H1 (cell line): Measurements from ENCODE around the gene TRIOBP. TPM values are rescaled to one million over a fixed set of nuclear protein-coding genes. Genes with fewer than 3 reads are reported as not detected.

Experiments
- CTCF ChIA-PET: fragments of 300-600 bp; sonication (Branson Sonifier 250); formaldehyde crosslinking; loops from one replicate; lab custom pipeline; 2021; ENCODE audit not compliant: partially characterized antibody; lab: Charles Lee
- POLR2A ChIA-PET: fragments of 300-600 bp; sonication (Branson Sonifier 250); formaldehyde crosslinking; loops from one replicate; lab custom pipeline; 2021; ENCODE audit warnings: inconsistent platforms; ENCODE audit not compliant: partially characterized antibody; lab: Charles Lee
- DNase-seq, 2 experiments: peaks; one replicate each; pipeline versions ENCODE4 v3.0.0 to v3.0.0-alpha.2; 2010 to 2022; ENCODE audit warnings: low spot score in 2 of 2, low read depth in 1 of 2, mixed read lengths in 1 of 2
- FAIRE-seq: peaks from 2 replicates; lab custom pipeline; 2011; peaks lifted over from hg19 to GRCh38; lab: Jason Lieb, UNC
- H2AFZ ChIP-seq: 2 replicates; pipeline ENCODE4 v1.8.1; 2012; ENCODE audit warnings: low read length, inconsistent platforms
- H2AK5ac ChIP-seq: 2 replicates; pipeline ENCODE4 v1.6.1; 2013; ENCODE audit warnings: low read depth, low read length
- H2BK120ac ChIP-seq: replicated peaks from 2 replicates; pipeline ENCODE3; 2013; ENCODE audit warnings: low read depth, low read length, inconsistent platforms
- H2BK12ac ChIP-seq: 2 replicates; pipeline ENCODE4 v1.6.1; 2013; ENCODE audit warnings: low read depth, low read length
- H2BK15ac ChIP-seq: 2 replicates; pipeline ENCODE4 v1.6.1; 2013; ENCODE audit warnings: low read length
- H2BK20ac ChIP-seq: 2 replicates; pipeline ENCODE4 v1.6.1; 2013; ENCODE audit warnings: low read length
- H2BK5ac ChIP-seq: 2 replicates; pipeline ENCODE4 v1.6.1; 2013; ENCODE audit warnings: low read depth, low read length
- H3K14ac ChIP-seq: 2 replicates; pipeline ENCODE4 v1.6.1; 2013; ENCODE audit warnings: inconsistent platforms; ENCODE audit not compliant: insufficient read length
- H3K18ac ChIP-seq: 2 replicates; pipeline ENCODE4 v1.6.1; 2013; ENCODE audit warnings: low read length; ENCODE audit errors: extremely low read depth
- H3K23ac ChIP-seq: 2 replicates; pipeline ENCODE4 v1.6.1; 2013; ENCODE audit warnings: inconsistent platforms; ENCODE audit not compliant: insufficient read length
- H3K23me2 ChIP-seq: 2 replicates; pipeline ENCODE4 v1.6.1; 2013; ENCODE audit warnings: low read depth, low read length
- H3K27ac ChIP-seq: 2 replicates; pipeline ENCODE4 v1.6.1; 2011; ENCODE audit warnings: low read depth, low read length, inconsistent platforms
- H3K27me3 ChIP-seq, 4 experiments: replicated peaks in 1 of 4; 1 replicate in 1 of 4; 2 replicates in 3 of 4; pipeline versions ENCODE4 v1.6.1 to v1.8.1; 2011 to 2013; ENCODE audit warnings: low read length in 3 of 4, mild to moderate bottlenecking in 3 of 4, inconsistent platforms in 2 of 4, mixed read lengths in 2 of 4, moderate library complexity in 1 of 4; ENCODE audit not compliant: control insufficient read depth in 3 of 4, insufficient read depth in 3 of 4; ENCODE audit errors: extremely low read depth in 1 of 4
- H3K36me3 ChIP-seq, 4 experiments: 2 replicates each; pipeline versions ENCODE4 v1.6.1 to v1.8.1; 2011 to 2013; ENCODE audit warnings: mild to moderate bottlenecking in 4 of 4, low read length in 3 of 4, moderate library complexity in 2 of 4, control low read depth in 1 of 4, inconsistent platforms in 1 of 4; ENCODE audit not compliant: insufficient read depth in 4 of 4, control insufficient read depth in 2 of 4
- H3K4ac ChIP-seq: replicated peaks from 2 replicates; pipeline ENCODE3; 2013; ENCODE audit warnings: low read length, low read depth, mixed read lengths, inconsistent platforms; ENCODE audit not compliant: insufficient read length
- H3K4me1 ChIP-seq, 4 experiments: replicated peaks in 1 of 4; 1 replicate in 1 of 4; 2 replicates in 3 of 4; pipeline versions ENCODE4 v1.6.1 to v1.8.1; 2011 to 2013; ENCODE audit warnings: low read length in 3 of 4, inconsistent platforms in 2 of 4, mixed read lengths in 1 of 4; ENCODE audit not compliant: insufficient read depth in 4 of 4, control insufficient read depth in 3 of 4
- H3K4me2 ChIP-seq, 2 experiments: 2 replicates each; pipeline versions ENCODE4 v1.6.1 to v1.8.1; 2011 to 2013; ENCODE audit warnings: low read depth in 2 of 2, low read length in 2 of 2, control low read depth in 1 of 2, inconsistent platforms in 1 of 2, mild to moderate bottlenecking in 1 of 2; ENCODE audit not compliant: insufficient read depth in 1 of 2
- H3K4me3 ChIP-seq, 4 experiments: fragments of 200-600, 300-600 bp in 1 of 4; sonication (generic), shearing (Covaris generic), sonication (Bioruptor Twin) in 1 of 4; 2 replicates each; pipeline versions ENCODE4 v1.5.1 to v1.8.1; 2011 to 2016; ENCODE audit warnings: low read length in 4 of 4, low read depth in 3 of 4, control low read depth in 2 of 4, inconsistent platforms in 2 of 4, mild to moderate bottlenecking in 2 of 4, mixed read lengths in 1 of 4, moderate library complexity in 1 of 4; ENCODE audit not compliant: insufficient read depth in 2 of 4; ENCODE audit errors: extremely low read depth in 1 of 4
- H3K56ac ChIP-seq: replicated peaks from 2 replicates; pipeline ENCODE3; 2013; ENCODE audit warnings: low read depth, mild to moderate bottlenecking, mixed read lengths, low read length, inconsistent platforms; ENCODE audit not compliant: insufficient read length
- H3K79me1 ChIP-seq: 2 replicates; pipeline ENCODE4 v1.6.1; 2013; ENCODE audit warnings: low read depth, low read length, control low read depth
- H3K79me2 ChIP-seq, 2 experiments: 2 replicates each; pipeline versions ENCODE4 v1.6.1 to v1.8.1; 2012 to 2013; ENCODE audit warnings: low read length in 2 of 2, mild to moderate bottlenecking in 2 of 2, inconsistent platforms in 1 of 2; ENCODE audit not compliant: insufficient read depth in 2 of 2, control insufficient read depth in 1 of 2
- H3K9ac ChIP-seq, 4 experiments: replicated peaks in 1 of 4; 1 replicate in 1 of 4; 2 replicates in 3 of 4; pipeline versions ENCODE4 v1.6.1 to v1.8.1; 2011 to 2013; ENCODE audit warnings: low read depth in 3 of 4, low read length in 3 of 4, control low read depth in 2 of 4, mild to moderate bottlenecking in 2 of 4, moderate library complexity in 2 of 4, inconsistent platforms in 1 of 4; ENCODE audit errors: extremely low read depth in 1 of 4
- H3K9me3 ChIP-seq, 2 experiments: 2 replicates each; pipeline versions ENCODE4 v1.6.1 to v1.8.1; 2012 to 2013; ENCODE audit warnings: mild to moderate bottlenecking in 2 of 2, moderate library complexity in 2 of 2, control low read depth in 1 of 2, inconsistent platforms in 1 of 2, low read depth in 1 of 2, low read length in 1 of 2, mixed read lengths in 1 of 2; ENCODE audit not compliant: insufficient read depth in 2 of 2
- H4K20me1 ChIP-seq, 2 experiments: replicated peaks in 1 of 2; 2 replicates each; pipeline versions ENCODE3 to v1.8.1; 2011 to 2013; ENCODE audit warnings: inconsistent platforms in 2 of 2, low read length in 2 of 2, mild to moderate bottlenecking in 1 of 2; ENCODE audit not compliant: insufficient read depth in 2 of 2, control insufficient read depth in 1 of 2
- H4K5ac ChIP-seq: 2 replicates; pipeline ENCODE4 v1.6.1; 2013; ENCODE audit warnings: low read length, low read depth, mixed read lengths, inconsistent platforms; ENCODE audit not compliant: insufficient read length
- H4K8ac ChIP-seq: 2 replicates; pipeline ENCODE4 v1.8.0; 2013; ENCODE audit warnings: mild to moderate bottlenecking, moderate library complexity, low read length, inconsistent platforms; ENCODE audit not compliant: insufficient read depth; ENCODE audit errors: extremely low read depth
- H4K91ac ChIP-seq: replicated peaks from 2 replicates; pipeline ENCODE3; 2013; ENCODE audit warnings: low read length, mixed read lengths, inconsistent platforms; ENCODE audit not compliant: insufficient read length
- BCL11A ChIP-seq, 2 experiments: IDR thresholded peaks; one replicate each; pipeline ENCODE4 v1.6.1; 2011; ENCODE audit warnings: low read depth in 2 of 2, low read length in 2 of 2, mild to moderate bottlenecking in 2 of 2
- E2F6 ChIP-seq: IDR thresholded peaks from 2 replicates; pipeline ENCODE4 v1.6.1; 2012; ENCODE audit warnings: inconsistent platforms
- EGR1 ChIP-seq: IDR thresholded peaks from 2 replicates; pipeline ENCODE4 v1.6.1; 2011; ENCODE audit warnings: low read depth, low read length, borderline replicate concordance
- KDM4A ChIP-seq: IDR thresholded peaks from one replicate; pipeline ENCODE4 v1.7.1; 2012; ENCODE audit warnings: low read depth, mild to moderate bottlenecking, moderate library complexity, low read length, inconsistent platforms; ENCODE audit not compliant: severe bottlenecking
- SIN3A ChIP-seq, 2 experiments: IDR thresholded peaks in 1 of 2; conservative IDR thresholded peaks in 1 of 2; 2 replicates each; pipeline ENCODE4 v1.6.1; 2011 to 2012; ENCODE audit warnings: low read length in 2 of 2, improper control_type of control experiment in 1 of 2, low read depth in 1 of 2, mild to moderate bottlenecking in 1 of 2
- SP4 ChIP-seq: IDR thresholded peaks from 2 replicates; pipeline ENCODE4 v1.6.1; 2012; ENCODE audit warnings: low read length, inconsistent platforms
- WGBS, 2 experiments: shearing (Covaris generic) in 1 of 2; methylation state at CpG; one replicate each; pipeline versions ENCODE4 v1.1.6 to v1.1.7; 2013 to 2015; ENCODE audit warnings: low lambda C conversion rate in 2 of 2, mixed read lengths in 2 of 2, inconsistent platforms in 1 of 2, low coverage in 1 of 2, missing lambda C conversion rate in 1 of 2; ENCODE audit not compliant: insufficient replicate concordance in 2 of 2, insufficient coverage in 1 of 2, insufficient read length in 1 of 2; ENCODE audit errors: extremely low coverage in 1 of 2, missing lambda C conversion rate in 1 of 2; 5-methylcytosine and 5-hydroxymethylcytosine counted together
- polyA plus RNA-seq, 7 experiments: library from polyadenylated mRNA; depleted of rRNA in 3 of 7; stranded (reverse) in 5 of 7; unstranded in 2 of 7; fragments of >200 nt in 5 of 7; fragments of 200-250 nt in 2 of 7; gene quantifications; 1 replicate in 5 of 7; 2 replicates in 1 of 7; 4 replicates in 1 of 7; pipeline versions ENCODE4 v1.2.1 to v1.2.3, GENCODE V29; 2011 to 2013; ENCODE audit warnings: missing spikeins in 2 of 7, mixed read lengths in 2 of 7
- total RNA-seq: library from RNA; stranded (reverse); fragmentation: NEBNext Ultra II Directional; extraction: Animal tissue kit (Norgen Biotek cat#: 25700); gene quantifications from 2 replicates; pipeline ENCODE4 v1.2.1, GENCODE V29; 2021

TRIOBP gene
- total and polyA plus RNA-seq, 2 of the 8 experiments (the other 6 are each of a cell fraction or from before 2014, with no cell fraction given) = 18.2 to 27.3 TPM

- POLR2A ChIA-PET = interaction anchor here (0.8 to 6.2 kb wide), 11 partner anchors 8 to 362 kb away, joined by 3 to 142 read pairs (median 5); partner anchors contain the start of genes EIF3L, GCAT and PLA2G6
- Histone ChIP-seq H3K9ac (peak overlapping the region in 3 of 4 experiments; percentile 2 to 42 (median 35); a peak in 3 of 7 replicates), H2AFZ (peak overlapping the region; percentile 43; the same call in 1 of the 2 replicates), H4K5ac (peak overlapping the region; percentile 8), H2BK15ac (peak overlapping the region; percentile 100; the same call in 1 of the 2 replicates), H3K27ac (no peak overlapping the region), H2BK20ac (0 out of 2 replicates have a peak overlapping the region, but pooled peaks have one; percentile 61), H3K4me2 (peak overlapping the region; percentile 96 to 98), H3K79me2 (no peaks in the 10 kb centered on the region), H3K18ac (peak overlapping the region; percentile 91), H3K56ac (no peak overlapping the region), H4K91ac (peak overlapping the region; percentile 48), H2BK5ac (peak overlapping the region; percentile 75; the same call in 1 of the 2 replicates), H2BK120ac (peak overlapping the region; percentile 59), H3K23ac (no peak overlapping the region), H2BK12ac (peak overlapping the region; percentile 97; the same call in 1 of the 2 replicates), H3K9me3 (no peaks in the 10 kb centered on the region), H3K27me3 (peaks cover under 1 to 30% (median 23%) of the 10 kb centered on the region in 4 experiments), H3K36me3 (peaks cover 0 to 8% (median 3%) of the 10 kb centered on the region in 4 experiments; a peak in 3 of 8 replicates)
- FAIRE-seq (no peak), DNase-seq (no peak)
- 21% methylated on average over 14 of the region's 14 CpGs; no CpG with 5 or more reads in 1 of the 2 experiments for WGBS, 2 experiments
- CTCF ChIA-PET = interaction anchor here (0.6 to 7.7 kb wide), 14 partner anchors 11 to 201 kb away, joined by 3 to 80 read pairs (median 10); partner anchors contain the start of genes ANKRD54, EIF3L and GCAT
- TF ChIP-seq KDM4A = peak; percentile 69
- no peak for TF ChIP-seq SP4
- TF ChIP-seq EGR1 = no peak
- TF ChIP-seq E2F6 = no peak
- TF ChIP-seq BCL11A (IDR thresholded peaks at IDR 0.05; ENCODE audit: low read depth in 2 of 2, low read length in 2 of 2) = no peak
- TF ChIP-seq SIN3A (conservative IDR thresholded peaks at IDR 0.05 in 1 of 2, IDR thresholded peaks at IDR 0.05 in 1 of 2; ENCODE audit: low read depth in 1 of 2, low read length in 2 of 2) = 0 out of 4 replicates have a peak, but pooled peaks of 1 of the 2 experiments have one; percentile 4
- TF ChIP-seq, all 59 proteins: peak for 2
- Histone ChIP-seq H2AK5ac (0 out of 2 replicates have a peak overlapping the region, but pooled peaks have one; percentile 53), H3K4ac (peak overlapping the region; percentile 11), H4K20me1 (peaks cover 0 to 1% of the 10 kb centered on the region in 2 experiments), H3K23me2 (peaks cover 10% of the 10 kb centered on the region), H4K8ac (peak overlapping the region; percentile 45), H3K14ac (no peak overlapping the region), H3K4me3 (peak overlapping the region; percentile 35 to 60 (median 46)), H3K4me1 (peaks cover 5 to 33% (median 27%) of the 10 kb centered on the region in 4 experiments), H3K79me1 (no peaks in the 10 kb centered on the region)
These were observed 122.2 kb downstream of the TRIOBP start for GRCh38 chr22:37819105-37819433.
